Bronchial epithelial cell (primary cell): ENCODE results near the gene LIPC. TPM values are rescaled to one million over a fixed set of nuclear protein-coding genes. Genes with fewer than 3 reads are reported as not detected.

Source experiments
- DNase-seq: peaks from one replicate; pipeline ENCODE4 v3.0.0-alpha.2; 2010; ENCODE audit warnings: low read depth
- FAIRE-seq: peaks from 2 replicates; lab custom pipeline; 2011; peaks lifted over from hg19 to GRCh38; lab: Jason Lieb, UNC
- H3K27me3 ChIP-seq: 2 replicates; pipeline ENCODE4 v1.5.1; 2011; ENCODE audit warnings: low read length; ENCODE audit not compliant: control insufficient read depth, insufficient read depth
- H3K36me3 ChIP-seq: 2 replicates; pipeline ENCODE4 v1.5.1; 2011; ENCODE audit warnings: low read length; ENCODE audit not compliant: control insufficient read depth, insufficient read depth
- H3K4me3 ChIP-seq: 2 replicates; pipeline ENCODE4 v1.5.1; 2011; ENCODE audit warnings: mild to moderate bottlenecking, low read depth, low read length, control low read depth
- CTCF ChIP-seq: IDR thresholded peaks from 2 replicates; pipeline ENCODE4 v1.5.1; 2011; ENCODE audit warnings: mild to moderate bottlenecking, moderate library complexity, low read length, control low read depth, inconsistent platforms; ENCODE audit not compliant: insufficient read depth, severe bottlenecking
- total RNA-seq: library from RNA; depleted of rRNA; stranded (reverse); fragments of >200 nt; gene quantifications from 2 replicates; pipeline ENCODE4 v1.2.1, GENCODE V29; 2014

Gene LIPC
- total RNA-seq, 1 donor from 2014 or later: 0.26 TPM

DNA sequence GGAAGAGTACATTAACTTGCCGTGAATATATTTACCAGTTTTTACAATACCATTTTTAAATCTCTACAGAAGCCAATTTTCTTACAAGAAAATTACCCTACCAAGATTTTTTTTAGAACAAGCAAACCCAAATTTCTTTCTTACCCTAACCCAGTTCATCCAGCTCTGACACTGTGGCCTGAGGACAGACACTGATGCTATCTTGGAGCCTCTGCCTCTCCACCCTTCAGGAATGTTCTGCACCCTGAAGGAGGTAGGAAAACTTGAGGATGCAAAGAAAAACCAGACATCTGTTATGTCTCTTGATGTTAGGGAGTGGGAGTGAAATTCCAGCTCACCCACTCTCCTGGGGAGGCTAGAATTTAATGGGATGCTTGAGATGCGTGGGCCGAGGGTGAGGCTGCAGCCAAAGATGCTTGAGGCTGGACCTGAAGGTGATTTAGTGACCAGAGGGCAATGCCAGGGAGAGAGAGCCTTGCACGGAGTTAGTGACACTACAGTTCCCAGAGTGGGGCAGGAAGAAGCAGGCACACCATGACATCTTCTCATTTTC, 69.9 kb downstream of the LIPC start:
- Histone ChIP-seq H3K27me3 (no peaks in the 10 kb centered on the region), H3K4me3 (no peak overlapping the region), H3K36me3 (no peaks in the 10 kb centered on the region)
- TF ChIP-seq CTCF: no peak
- FAIRE-seq: no peak
- DNase-seq: no peak

GRCh38 chr15:58503139-58504027, 71.6 kb downstream of the LIPC start:
- FAIRE-seq: no peak

DNA sequence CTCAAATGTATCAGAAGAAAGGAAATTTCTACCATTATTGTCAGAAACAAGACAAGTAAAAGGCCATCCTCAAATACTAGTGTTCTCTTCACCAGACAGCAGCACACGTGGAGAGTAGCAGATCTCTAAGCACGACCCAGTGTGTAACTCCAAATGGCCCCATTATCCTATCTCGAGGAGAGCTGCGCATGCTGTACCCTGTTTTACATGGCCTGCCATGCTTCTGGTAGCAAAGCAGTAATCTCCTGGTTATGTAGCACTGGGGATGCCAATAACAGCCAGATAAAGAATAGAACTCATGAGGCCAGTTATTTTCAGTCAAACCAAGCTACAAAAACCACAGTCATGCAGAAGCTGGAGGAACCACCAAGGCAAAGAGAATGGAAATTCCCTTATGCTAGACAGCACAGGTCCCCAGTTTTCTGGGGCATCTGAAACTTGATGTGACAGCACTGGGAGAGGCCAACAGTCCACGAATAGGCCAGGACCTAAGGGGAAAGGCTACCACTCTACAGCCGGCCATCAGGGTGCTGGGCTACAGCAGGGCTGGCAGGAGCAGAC, 73.0 kb downstream of the LIPC start:
- H3K4me3 ChIP-seq: no peak overlapping the region
- FAIRE-seq (no peak), DNase-seq (no peak)
- TF ChIP-seq CTCF: no peak
- no peaks in the 10 kb centered on the region for H3K27me3 ChIP-seq
- H3K36me3 ChIP-seq: no peaks in the 10 kb centered on the region

More at GRCh38 chr15:58503139-58504027, 71.6 kb downstream of the LIPC start:
- TF ChIP-seq CTCF: no peak
- Histone ChIP-seq H3K36me3 (no peaks in the 10 kb centered on the region), H3K27me3 (no peaks in the 10 kb centered on the region), H3K4me3 (no peak overlapping the region)
- DNase-seq: no peak

DNA sequence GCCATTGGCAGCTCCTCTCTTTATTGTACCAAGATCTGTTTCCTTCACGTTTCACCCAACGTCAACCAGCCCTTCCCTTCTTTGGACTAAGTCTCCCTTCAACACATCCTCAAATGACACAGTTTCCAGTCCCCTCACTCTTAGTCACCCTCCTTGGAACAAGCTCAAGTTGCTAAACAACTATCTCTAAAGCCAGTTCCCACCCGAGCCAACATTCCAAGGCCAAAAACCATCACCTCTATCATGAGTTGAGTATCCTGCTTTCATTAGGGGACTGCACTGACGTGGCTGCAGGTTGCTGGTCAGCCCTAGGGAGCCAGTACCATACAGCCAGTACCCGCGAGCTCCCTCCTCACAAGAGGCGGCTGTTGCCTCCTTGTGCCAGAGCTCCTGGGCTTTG, 73.8 kb downstream of the LIPC start:
- Histone ChIP-seq H3K4me3 (no peak overlapping the region), H3K27me3 (no peaks in the 10 kb centered on the region), H3K36me3 (no peaks in the 10 kb centered on the region)
- TF ChIP-seq CTCF: no peak
- FAIRE-seq (no peak), DNase-seq (peak; percentile 17)

DNA sequence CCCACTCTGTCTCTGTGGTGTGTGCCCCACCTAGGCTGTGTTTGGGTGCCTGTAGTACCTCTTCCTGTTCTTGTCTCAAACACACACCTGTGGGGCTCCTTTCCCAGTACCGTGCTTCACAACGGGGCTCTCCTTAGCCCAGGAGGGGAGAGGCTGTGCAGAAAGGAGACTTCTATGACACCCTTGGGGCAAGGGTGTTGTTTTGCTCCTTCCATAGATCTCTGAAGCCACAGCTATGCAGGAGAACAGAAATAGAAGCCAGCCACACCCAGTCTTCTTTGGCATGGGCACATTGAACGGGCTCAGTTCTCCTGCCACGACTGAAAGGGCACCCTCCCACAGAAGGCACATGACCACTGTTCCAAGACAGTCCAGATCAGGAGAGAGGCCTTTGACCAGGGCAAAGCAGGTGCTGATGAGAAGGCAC, 74.3 kb downstream of the LIPC start:
- H3K27me3 ChIP-seq: no peaks in the 10 kb centered on the region
- H3K36me3 ChIP-seq: no peaks in the 10 kb centered on the region
- TF ChIP-seq CTCF: no peak
- H3K4me3 ChIP-seq: no peak overlapping the region
- no peak for FAIRE-seq
- peak; percentile 45 for DNase-seq
